Peyer's patch (tissue), 4 donors: ENCODE data around the gene DOCK11.

Experiments used
- POLR2A ChIP-seq, 2 donors: fragments of 450-650 bp; IDR thresholded peaks; one replicate each; pipeline ENCODE4 v1.5.1; 2017; ENCODE audit warnings: antibody characterized with exemption in 2 of 2, mild to moderate bottlenecking in 2 of 2, moderate library complexity in 2 of 2
- TF ChIP-seq, protein P1 (sequence below), 6 experiments: fragments of 450-650 bp in 4 of 6; fragments of 200-600 bp in 2 of 6; sonication (generic) in 1 of 6; IDR thresholded peaks; one replicate each; pipeline ENCODE4 v1.5.1; 2017 to 2019; ENCODE audit warnings: antibody characterized with exemption in 6 of 6, mild to moderate bottlenecking in 3 of 6, moderate library complexity in 1 of 6

DNA sequence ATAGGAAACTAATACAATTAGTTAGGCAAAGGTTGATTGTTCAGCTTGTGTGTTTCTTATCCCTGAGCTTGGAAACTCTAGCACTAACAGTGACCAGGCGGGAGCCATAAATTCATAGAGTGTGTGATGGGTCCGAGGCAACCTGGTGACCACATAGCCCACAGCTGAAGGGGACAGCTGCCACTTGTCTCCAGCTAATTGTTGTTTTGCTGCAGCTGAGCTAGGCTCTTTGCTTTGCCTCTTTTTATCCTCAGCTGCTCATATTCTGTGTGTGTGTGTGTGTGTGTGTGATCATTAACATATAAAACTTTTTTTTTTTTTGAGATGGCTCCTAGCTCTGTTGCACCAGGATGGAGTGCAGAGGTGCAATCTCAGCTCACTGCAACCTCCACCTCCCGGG, 53.2 kb downstream of the DOCK11 start:
- TF ChIP-seq, protein P1, sequence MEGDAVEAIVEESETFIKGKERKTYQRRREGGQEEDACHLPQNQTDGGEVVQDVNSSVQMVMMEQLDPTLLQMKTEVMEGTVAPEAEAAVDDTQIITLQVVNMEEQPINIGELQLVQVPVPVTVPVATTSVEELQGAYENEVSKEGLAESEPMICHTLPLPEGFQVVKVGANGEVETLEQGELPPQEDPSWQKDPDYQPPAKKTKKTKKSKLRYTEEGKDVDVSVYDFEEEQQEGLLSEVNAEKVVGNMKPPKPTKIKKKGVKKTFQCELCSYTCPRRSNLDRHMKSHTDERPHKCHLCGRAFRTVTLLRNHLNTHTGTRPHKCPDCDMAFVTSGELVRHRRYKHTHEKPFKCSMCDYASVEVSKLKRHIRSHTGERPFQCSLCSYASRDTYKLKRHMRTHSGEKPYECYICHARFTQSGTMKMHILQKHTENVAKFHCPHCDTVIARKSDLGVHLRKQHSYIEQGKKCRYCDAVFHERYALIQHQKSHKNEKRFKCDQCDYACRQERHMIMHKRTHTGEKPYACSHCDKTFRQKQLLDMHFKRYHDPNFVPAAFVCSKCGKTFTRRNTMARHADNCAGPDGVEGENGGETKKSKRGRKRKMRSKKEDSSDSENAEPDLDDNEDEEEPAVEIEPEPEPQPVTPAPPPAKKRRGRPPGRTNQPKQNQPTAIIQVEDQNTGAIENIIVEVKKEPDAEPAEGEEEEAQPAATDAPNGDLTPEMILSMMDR (IDR thresholded peaks at IDR 0.05) = no peak
- TF ChIP-seq POLR2A (IDR thresholded peaks at IDR 0.05) = no peak
